ENCODE measurements around the gene IFIT1.
"Not testable (repeated sequence)": the region's sequence is repeated elsewhere in the genome, so short reads cannot be mapped to it uniquely, and the experiment has no call there.

IFIT1 gene

DNA sequence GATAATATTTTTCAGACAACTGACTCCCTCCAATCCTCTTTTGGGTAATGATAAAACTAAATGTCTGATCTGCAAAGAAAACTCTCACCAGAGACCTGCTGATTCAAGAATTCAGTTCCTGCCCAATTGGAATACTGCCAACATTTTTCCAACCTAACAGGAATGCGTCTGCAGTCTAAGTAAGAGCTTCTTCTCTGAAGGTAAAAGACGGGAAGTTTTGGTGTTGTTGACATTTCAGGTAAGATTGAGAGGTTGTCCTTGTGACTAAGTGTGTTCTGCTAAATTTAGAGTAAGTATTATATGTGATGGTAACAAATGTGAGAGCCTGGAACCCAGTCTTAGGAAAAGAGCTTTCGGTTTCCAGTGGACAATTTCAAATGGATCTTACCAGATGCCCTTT lies 39.6 kb downstream of the IFIT1 start:
- no peak for DNase-seq (ENCODE audit: low read depth)

DNA sequence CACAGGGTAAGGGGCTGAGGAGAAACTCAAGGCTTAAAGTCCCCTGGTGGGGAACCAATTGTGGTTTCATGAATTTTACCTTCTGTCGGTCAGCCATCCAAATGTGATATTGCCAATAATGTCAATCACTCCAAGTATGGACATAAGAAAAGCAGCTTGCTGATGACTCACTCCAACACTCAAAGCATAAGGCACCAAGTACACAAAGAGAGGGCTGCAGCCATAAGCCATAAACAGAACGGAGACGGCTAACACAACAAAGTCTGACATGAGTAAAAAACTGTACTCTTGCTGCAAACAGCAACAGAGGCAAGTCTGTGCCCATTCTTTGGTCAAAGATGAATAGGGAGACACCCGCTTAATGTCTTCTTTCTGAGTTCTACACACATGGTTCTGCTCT lies 46.1 kb downstream of the IFIT1 start:
- DNase-seq (ENCODE audit: low read depth), result no peak

DNA sequence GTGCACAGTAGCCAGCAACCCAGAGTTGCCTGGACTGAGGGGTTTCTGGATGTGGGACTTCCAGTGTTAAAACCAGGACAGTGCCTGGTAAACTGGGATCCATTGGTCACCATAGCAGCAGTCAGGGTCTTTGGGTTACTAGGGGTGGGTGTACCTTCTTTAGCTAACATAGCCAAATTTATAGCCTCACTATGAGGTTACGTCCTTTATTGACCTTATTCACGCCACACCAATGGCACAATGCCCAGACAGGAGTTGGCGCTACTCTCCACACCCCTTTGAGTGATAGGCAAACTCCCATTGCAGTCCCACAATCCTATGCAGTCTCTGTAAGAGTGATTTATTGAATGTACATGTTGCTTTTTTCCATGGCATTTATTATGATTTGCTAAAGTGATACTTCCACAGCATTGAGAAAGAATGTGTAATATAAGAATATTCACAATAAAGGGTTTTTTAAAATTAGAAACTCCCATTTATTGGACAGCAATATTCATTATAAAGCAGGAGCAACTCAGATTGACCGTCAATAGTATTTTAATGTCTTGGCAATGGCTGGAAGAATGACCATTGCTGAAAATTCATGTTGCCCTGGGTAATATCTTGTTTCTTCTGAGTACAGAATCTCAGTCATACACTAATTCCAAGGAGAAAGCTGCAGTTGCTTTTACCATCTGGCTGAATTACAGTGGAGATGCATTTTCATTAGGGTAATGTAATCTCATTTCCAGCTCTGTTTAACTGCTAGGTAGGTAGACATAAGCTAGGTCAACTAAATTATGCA lies 48.0 kb downstream of the IFIT1 start:
- DNase-seq (ENCODE audit: low read depth), result no peak

DNA sequence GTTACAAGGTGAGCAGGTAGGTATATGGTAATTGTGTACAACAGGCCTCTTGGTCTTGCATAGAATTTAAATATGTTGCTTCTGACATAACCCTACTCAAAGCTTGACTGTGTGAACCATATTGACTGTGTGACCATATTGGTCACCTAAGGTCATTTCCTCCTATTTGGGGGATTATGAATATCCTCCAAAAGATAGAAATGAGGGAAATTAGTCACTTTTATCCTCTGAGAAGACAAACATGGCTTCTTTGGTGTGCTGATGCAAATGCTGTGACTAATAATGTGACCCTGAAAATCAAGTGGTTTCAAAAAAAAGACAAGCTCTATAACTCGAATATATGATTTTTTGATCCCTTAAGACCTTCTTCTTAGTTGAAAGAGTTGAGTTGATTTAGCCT lies 49.9 kb downstream of the IFIT1 start:
- no peak for DNase-seq (ENCODE audit: low read depth)

DNA sequence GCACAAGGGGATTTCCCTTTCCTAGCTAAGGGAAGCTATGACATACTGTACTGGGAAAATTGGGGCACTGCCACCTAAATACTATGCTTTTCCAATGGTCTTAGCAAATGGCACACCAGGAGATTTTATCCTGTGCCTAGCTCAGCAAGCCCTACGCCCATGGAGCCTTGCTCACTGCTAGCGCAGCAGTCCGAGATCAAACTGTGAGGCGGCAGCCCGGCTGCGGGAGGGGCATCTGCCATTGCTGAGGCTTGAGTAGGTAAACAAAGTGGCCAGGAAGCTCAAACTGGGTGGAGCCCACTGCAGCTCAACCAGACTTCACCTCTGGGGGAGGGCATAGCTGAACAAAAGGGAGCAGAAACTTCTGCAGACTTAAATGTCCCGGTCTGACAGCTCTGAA lies 52.4 kb downstream of the IFIT1 start:
- not testable (repeated sequence) for DNase-seq (ENCODE audit: low read depth)

DNA sequence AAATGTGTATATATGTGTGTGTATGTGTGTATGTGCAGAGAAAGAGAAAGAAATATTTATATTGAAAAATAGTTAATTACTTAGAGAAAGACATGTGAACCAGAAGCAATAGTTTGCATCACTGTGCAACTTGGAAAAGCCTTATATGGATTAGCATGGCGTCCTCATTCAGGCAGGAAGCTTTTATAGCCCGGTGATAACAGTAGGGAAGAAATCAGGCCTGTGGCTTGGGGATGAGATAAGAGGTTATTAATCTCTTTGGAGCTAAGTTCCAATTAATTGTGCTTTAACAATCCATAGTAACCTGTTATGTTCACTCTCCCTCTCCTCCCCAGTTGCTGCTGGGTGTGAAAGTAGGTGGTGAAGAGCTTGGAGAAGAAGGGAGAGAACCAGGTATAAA lies 58.5 kb downstream of the IFIT1 start:
- no peak for DNase-seq (ENCODE audit: low read depth)

DNA sequence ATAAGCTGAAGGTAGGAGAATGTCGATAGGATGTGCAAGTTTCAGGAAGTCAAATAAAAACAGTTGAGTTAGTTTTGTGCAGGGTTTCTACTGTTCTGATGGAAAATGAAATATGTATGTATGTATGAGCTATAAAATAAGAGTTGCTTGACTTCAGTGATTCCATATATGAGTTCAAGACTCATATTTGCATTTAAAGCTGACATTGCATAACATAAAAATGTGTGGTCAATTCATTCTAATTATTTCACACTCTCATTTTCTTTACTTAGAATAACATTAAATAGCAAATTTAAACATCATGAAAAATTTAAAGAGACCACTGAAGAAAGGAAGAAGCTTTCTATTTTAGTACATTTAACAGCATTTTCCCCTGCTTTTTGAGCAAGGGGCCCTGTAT lies 59.8 kb downstream of the IFIT1 start:
- DNase-seq (ENCODE audit: low read depth), result no peak

DNA sequence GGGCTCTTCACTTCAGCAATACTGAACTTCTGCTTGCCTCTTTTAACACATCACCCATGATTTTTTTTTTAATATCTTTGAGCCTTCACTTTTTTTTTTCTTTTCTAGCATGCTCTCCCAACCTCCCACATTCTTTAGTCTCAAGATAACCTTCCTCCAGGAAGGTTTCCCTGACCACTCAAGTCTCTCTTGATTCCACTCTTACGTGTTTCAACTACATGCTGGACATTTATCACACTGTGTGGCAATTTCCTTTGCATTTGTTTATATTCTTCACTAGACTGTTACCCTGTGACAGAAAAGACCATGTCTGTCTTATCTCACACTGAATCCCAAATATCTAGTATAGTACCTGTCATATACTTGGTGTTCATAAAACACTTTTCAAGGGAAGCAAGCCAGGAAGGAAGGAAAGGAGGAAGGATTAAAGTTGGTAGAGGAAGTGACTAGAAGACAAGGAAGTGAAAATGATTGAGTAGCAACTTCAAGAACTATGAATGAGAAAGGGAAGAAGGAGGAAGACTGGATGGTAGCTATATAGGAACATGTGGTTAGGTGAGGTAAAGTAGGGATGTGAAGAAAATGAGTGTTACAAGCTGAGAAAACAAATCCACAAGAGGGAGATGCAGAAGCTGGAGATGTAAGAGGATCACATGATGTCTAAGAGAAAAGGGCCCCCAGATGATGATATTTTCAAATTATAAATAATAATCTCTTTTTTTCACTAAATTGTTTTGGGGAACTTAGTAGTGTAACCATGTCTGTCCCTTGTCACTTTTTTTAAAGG lies 62.3 kb downstream of the IFIT1 start:
- no peak for DNase-seq (ENCODE audit: low read depth)

All from GM04504 (cell line).